ENCODE measurements around the gene PYGL.

The PYGL gene

GRCh38 chr14:50860478-50861086 lies 83.7 kb downstream of the PYGL start:
- peak; percentile 78 for DNase-seq (ENCODE audit: low spot score)
- H3K4me3 ChIP-seq: peak overlapping the region; percentile 68
- no peak overlapping the region for H3K27ac ChIP-seq
- TF ChIP-seq, protein P1, sequence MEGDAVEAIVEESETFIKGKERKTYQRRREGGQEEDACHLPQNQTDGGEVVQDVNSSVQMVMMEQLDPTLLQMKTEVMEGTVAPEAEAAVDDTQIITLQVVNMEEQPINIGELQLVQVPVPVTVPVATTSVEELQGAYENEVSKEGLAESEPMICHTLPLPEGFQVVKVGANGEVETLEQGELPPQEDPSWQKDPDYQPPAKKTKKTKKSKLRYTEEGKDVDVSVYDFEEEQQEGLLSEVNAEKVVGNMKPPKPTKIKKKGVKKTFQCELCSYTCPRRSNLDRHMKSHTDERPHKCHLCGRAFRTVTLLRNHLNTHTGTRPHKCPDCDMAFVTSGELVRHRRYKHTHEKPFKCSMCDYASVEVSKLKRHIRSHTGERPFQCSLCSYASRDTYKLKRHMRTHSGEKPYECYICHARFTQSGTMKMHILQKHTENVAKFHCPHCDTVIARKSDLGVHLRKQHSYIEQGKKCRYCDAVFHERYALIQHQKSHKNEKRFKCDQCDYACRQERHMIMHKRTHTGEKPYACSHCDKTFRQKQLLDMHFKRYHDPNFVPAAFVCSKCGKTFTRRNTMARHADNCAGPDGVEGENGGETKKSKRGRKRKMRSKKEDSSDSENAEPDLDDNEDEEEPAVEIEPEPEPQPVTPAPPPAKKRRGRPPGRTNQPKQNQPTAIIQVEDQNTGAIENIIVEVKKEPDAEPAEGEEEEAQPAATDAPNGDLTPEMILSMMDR (IDR thresholded peaks at IDR 0.05): peak; percentile 59

DNA sequence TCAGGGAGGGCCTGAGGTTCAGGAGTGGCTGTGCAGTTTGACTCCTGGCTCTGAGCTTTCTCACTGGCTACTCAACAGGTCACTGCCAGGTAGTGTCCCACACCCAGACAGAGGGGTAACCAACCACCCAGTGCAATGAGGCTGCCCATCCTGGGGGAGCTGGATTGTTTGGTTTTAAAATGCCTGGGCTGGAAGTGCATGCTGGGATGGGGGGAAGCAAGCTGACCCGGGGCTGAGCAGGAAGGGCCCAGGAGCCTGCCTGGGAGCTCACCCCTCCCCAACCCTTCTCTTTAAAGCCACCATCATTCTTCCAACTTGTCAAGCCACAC lies 85.0 kb downstream of the PYGL start:
- peak overlapping the region; percentile 68 for H3K4me3 ChIP-seq
- no peak for DNase-seq (ENCODE audit: low spot score)

DNA sequence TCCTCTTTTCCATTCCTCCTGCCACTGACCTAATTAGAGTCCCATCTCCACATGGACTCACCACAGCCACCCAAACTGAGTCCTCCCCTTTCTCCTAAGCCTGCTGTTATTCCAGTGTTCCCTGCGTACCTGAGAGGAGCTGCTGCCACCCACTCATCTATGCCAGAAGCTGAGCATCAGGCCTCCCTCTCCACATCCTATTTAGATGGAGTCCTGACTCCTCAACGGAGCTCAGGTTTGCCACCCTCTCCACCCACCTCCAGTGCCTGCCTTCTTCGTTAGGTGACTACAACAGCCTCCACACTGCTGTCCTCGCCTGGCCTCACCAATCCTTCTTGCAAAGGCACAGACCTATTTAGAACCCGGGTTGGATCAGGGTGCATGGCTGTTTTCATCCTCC lies 87.6 kb downstream of the PYGL start:
- TF ChIP-seq, protein P1 (IDR thresholded peaks at IDR 0.05): no peak
- Histone ChIP-seq H3K27ac (no peak overlapping the region), H3K4me3 (no peak overlapping the region)
- DNase-seq (ENCODE audit: low spot score): no peak

More for the DNA sequence above, 85.0 kb downstream of the PYGL start:
- TF ChIP-seq, protein P1 (IDR thresholded peaks at IDR 0.05): no peak
- H3K27ac ChIP-seq: peak overlapping the region in 1 of 2 donors; percentile 17

DNA sequence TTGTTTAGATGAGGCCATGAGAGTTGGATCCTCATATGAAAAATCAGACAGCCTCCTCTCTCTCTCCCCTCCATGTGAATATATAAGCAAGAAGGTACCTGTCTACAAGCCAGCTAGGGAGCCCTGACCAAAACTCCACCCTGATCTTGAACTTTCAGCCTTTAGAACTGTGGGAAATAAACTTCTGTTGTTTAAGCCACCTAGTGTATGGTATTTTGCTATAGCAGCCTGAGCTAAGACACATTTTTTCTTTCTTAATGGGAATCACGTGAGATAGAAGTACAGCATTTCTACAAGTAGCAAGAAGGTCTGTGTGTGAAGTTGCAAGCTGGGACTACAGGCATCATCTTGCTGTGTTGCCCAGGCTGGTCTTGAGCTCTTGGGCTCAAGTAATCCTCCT lies 88.7 kb downstream of the PYGL start:
- H3K4me3 ChIP-seq: no peak overlapping the region
- H3K27ac ChIP-seq: no peak overlapping the region
- TF ChIP-seq, protein P1 (IDR thresholded peaks at IDR 0.05): no peak
- no peak for DNase-seq (ENCODE audit: low spot score)
